D721Med (cell line): ENCODE measurements around the gene TMEM129.

ENCODE experiments used
- DNase-seq: peaks from one replicate; pipeline ENCODE4 v3.0.0; 2011; ENCODE audit warnings: low spot score; ENCODE audit not compliant: insufficient read length
- FAIRE-seq: peaks from 2 replicates; lab custom pipeline; 2011; peaks lifted over from hg19 to GRCh38; lab: Jason Lieb, UNC
- CTCF ChIP-seq: IDR thresholded peaks from 2 replicates; pipeline ENCODE4 v1.5.1; 2012; ENCODE audit warnings: mild to moderate bottlenecking, control low read depth; ENCODE audit not compliant: insufficient read depth; ENCODE audit errors: missing control alignments

Gene TMEM129

GRCh38 chr4:1720163-1720983 lies 750 bp downstream of the TMEM129 start:
- no peak for FAIRE-seq
- no peak for DNase-seq
- no peak for TF ChIP-seq CTCF

- DNase-seq = no peak
- TF ChIP-seq CTCF = no peak
- FAIRE-seq = no peak
Measured at GRCh38 chr4:1718095-1718850, 2.9 kb downstream of the TMEM129 start.

GRCh38 chr4:1717129-1718094 lies 3.7 kb downstream of the TMEM129 start:
- FAIRE-seq (no peak), DNase-seq (no peak)
- no peak for TF ChIP-seq CTCF

- FAIRE-seq (no peak), DNase-seq (no peak)
- TF ChIP-seq CTCF = no peak
Measured at GRCh38 chr4:1716065-1716945, 4.8 kb downstream of the TMEM129 start.

- DNase-seq (no peak), FAIRE-seq (no peak)
Measured at GRCh38 chr4:1715002-1715758, 5.9 kb downstream of the TMEM129 start.

More at GRCh38 chr4:1715002-1715758, 5.9 kb downstream of the TMEM129 start:
- no peak for TF ChIP-seq CTCF
